Right ventricle myocardium superior (tissue), 1 donor: ENCODE data around the gene TMEM41B. TPM values are rescaled to one million over a fixed set of nuclear protein-coding genes. Genes with fewer than 3 reads are reported as not detected.
A peak's percentile ranks its signal among the peaks of the same experiment; 100 is the strongest.

ENCODE experiments used
- ATAC-seq: fragments of 200-7000 bp; cut with Tn5 transposase; one replicate; pipeline ENCODE4 v1.9.1; 2020; ENCODE audit warnings: mild to moderate bottlenecking; ENCODE audit not compliant: poor library complexity
- DNase-seq: peaks from one replicate; pipeline ENCODE4 v3.0.0-alpha.2; 2020
- intact Hi-C: fragments of 100-400 bp; cut with DNase I; formaldehyde crosslinking; loops from one replicate; pipeline ENCODE4 v1.11.2; 2022
- total RNA-seq: library from RNA; stranded (reverse); fragmentation: NEBNext Ultra II Directional; extraction: Animal tissue kit (Norgen Biotek cat#: 25700); gene quantifications from one replicate; pipeline ENCODE4 v1.2.1, GENCODE V29; 2021
- donor health status: DM: no; HTN: yes; CAD: no; lungs with severe emphysema.

The TMEM41B gene
- total RNA-seq, 1 donor from 2014 or later = 18.5 TPM

GRCh38 chr11:9315078-9315688, 790 bp upstream of the TMEM41B start:
- intact Hi-C loops = no loop called here
- ATAC-seq (no peak), DNase-seq (peak; percentile 47)

- intact Hi-C loops = no loop called here
- ATAC-seq (peak; percentile 26), DNase-seq (no peak)
Measured at GRCh38 chr11:9313648-9314290, 624 bp downstream of the TMEM41B start.

- ATAC-seq (no peak), DNase-seq (no peak)
- intact Hi-C loops = no loop called here
Measured at GRCh38 chr11:9310485-9311090, 3.8 kb downstream of the TMEM41B start.

GRCh38 chr11:9304178-9304577, 10.2 kb downstream of the TMEM41B start:
- ATAC-seq = no peak
- intact Hi-C loops = no loop called here

GRCh38 chr11:9302448-9302847, 11.9 kb downstream of the TMEM41B start:
- DNase-seq (no peak), ATAC-seq (no peak)
- intact Hi-C loops = no loop called here

More at GRCh38 chr11:9304178-9304577, 10.2 kb downstream of the TMEM41B start:
- DNase-seq = no peak

- intact Hi-C loops = no loop called here
- ATAC-seq = peak; percentile 34
- DNase-seq = no peak
Measured at GRCh38 chr11:9301720-9302119, 12.7 kb downstream of the TMEM41B start.

GRCh38 chr11:9293646-9294045, 20.7 kb downstream of the TMEM41B start:
- DNase-seq (no peak), ATAC-seq (no peak)
- intact Hi-C loops = no loop called here

- intact Hi-C loops = no loop called here
- no peak for DNase-seq
- ATAC-seq = peak; percentile 93
Measured at GRCh38 chr11:9285850-9286587, 28.4 kb downstream of the TMEM41B start.

GRCh38 chr11:9280655-9281301, 33.6 kb downstream of the TMEM41B start:
- DNase-seq (no peak), ATAC-seq (peak; percentile 33)
- intact Hi-C loops = no loop called here

GRCh38 chr11:9277176-9277575, 37.2 kb downstream of the TMEM41B start:
- ATAC-seq = no peak
- DNase-seq = no peak
- intact Hi-C loops = no loop called here

- intact Hi-C loops = no loop called here
- no peak for DNase-seq
- ATAC-seq = no peak
Measured at GRCh38 chr11:9276571-9276970, 37.8 kb downstream of the TMEM41B start.

- peak; percentile 76 for ATAC-seq
- intact Hi-C loops = no loop called here
- no peak for DNase-seq
Measured at GRCh38 chr11:9274499-9275258, 39.7 kb downstream of the TMEM41B start.

GRCh38 chr11:9273376-9274336, 40.7 kb downstream of the TMEM41B start:
- intact Hi-C loops = no loop called here
- DNase-seq (no peak), ATAC-seq (no peak)

- ATAC-seq (no peak), DNase-seq (no peak)
- intact Hi-C loops = no loop called here
Measured at GRCh38 chr11:9269492-9270013, 44.8 kb downstream of the TMEM41B start.

GRCh38 chr11:9267680-9268079, 46.7 kb downstream of the TMEM41B start:
- ATAC-seq = no peak
- intact Hi-C loops = no loop called here
- no peak for DNase-seq

GRCh38 chr11:9266926-9267325, 47.5 kb downstream of the TMEM41B start:
- ATAC-seq (no peak), DNase-seq (no peak)
- intact Hi-C loops = no loop called here

GRCh38 chr11:9266132-9266736, 48.2 kb downstream of the TMEM41B start:
- DNase-seq = no peak
- no peak for ATAC-seq
- intact Hi-C loops = no loop called here
